ENCODE data around the gene SBK2.
"Not testable (repeated sequence)": the region's sequence is repeated elsewhere in the genome, so short reads cannot be mapped to it uniquely, and the experiment has no call there.

GRCh38 chr19:55582284-55582683, 45.4 kb upstream of the SBK2 start:
- TF ChIP-seq CTCF (IDR thresholded peaks at IDR 0.05; ENCODE audit: borderline replicate concordance, extremely low read depth, low read length, poor library complexity, severe bottlenecking); EZH2 (IDR thresholded peaks at IDR 0.05; ENCODE audit: borderline replicate concordance, low read depth, low read length, severe bottlenecking): not testable (repeated sequence)
